ENCODE data around the gene NET1. TPM values are rescaled to one million over a fixed set of nuclear protein-coding genes. Genes with fewer than 3 reads are reported as not detected.
A peak's percentile ranks its signal among the peaks of the same experiment; 100 is the strongest.

NET1 gene
- total RNA-seq (10 to 100 TPM; 31.6 to 61.6 (median 33.2) TPM), polyA plus RNA-seq (10 to 100 TPM; 47.9 to 52.9 TPM), total RNA-seq (107 reads per million, percentile 85 among the genes with 10 or more reads in this experiment)

DNA sequence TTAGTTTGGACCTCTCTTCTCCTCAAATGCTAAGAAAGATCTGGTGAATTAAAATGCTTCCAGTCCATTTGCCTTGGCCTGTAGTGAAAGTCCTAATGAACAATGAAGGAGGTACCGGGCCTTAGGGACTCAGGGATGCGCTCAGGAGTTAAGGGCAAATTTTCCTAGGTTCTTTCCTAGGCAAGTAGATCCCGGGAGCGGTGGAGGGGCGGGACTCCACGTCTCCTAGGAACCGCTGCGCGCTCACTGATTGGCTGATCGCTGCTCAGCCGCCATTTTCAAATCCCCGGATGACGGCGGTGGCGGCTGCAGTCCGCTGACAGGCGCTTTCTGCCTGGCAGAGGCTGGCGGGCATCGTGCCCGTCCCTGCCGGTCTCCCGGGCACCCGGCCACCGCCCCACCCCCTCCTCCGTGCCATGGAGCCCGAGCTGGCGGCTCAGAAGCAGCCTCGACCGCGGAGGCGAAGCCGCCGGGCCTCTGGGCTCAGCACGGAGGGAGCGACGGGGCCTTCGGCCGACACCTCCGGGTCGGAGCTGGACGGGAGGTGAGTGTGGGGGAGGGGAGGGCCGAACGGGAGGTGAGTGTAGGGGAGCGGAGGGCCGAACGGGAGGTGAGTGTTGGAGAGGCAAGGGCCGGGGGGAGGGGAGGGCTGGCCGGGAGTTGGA, at the start of gene NET1:
NET1 (plus strand) TSS at position 281 of the 665 bp plus-strand sequence; CDS start at position 417, 136 bp downstream.
- Histone ChIP-seq H3K4me3 (ENCODE audit: low read length) (peak within 1 kb of the TSS; percentile 58), H3K36me3 (ENCODE audit: control insufficient read depth in 2 of 3, insufficient read depth in 3 of 3, low read length in 3 of 3) (no peaks in the 10 kb centered on the region), H3K9me3 (ENCODE audit: control insufficient read depth in 2 of 3, low read length in 3 of 3) (no peaks in the 10 kb centered on the region), H3K27ac (ENCODE audit: low read depth, low read length) (peak within 1 kb of the TSS; percentile 51), H3K4me1 (ENCODE audit: control insufficient read depth in 2 of 2, insufficient read depth in 2 of 2, low read length in 2 of 2) (no peaks in the 10 kb centered on the region), H3K27me3 (ENCODE audit: control insufficient read depth in 2 of 2, insufficient read depth in 2 of 2, low read length in 2 of 2) (no peaks in the 10 kb centered on the region)
- POLR2A ChIA-PET, result no interaction called here
- Mint-ChIP-seq H3K4me1 (peaks cover 0 to 5% (median 0%) of the 10 kb centered on the region in 7 donors), H3K9me3 (peaks cover 0 to 12% (median 0%) of the 10 kb centered on the region in 11 donors), H3K36me3 (peaks cover 0 to 13% (median 0%) of the 10 kb centered on the region in 5 donors), H3K4me3 (peak within 1 kb of the TSS in 8 of 10 donors; percentile 77 to 88 (median 85)), H3K27me3 (peaks cover 0 to 27% (median 18%) of the 10 kb centered on the region in 5 donors), H3K27ac (peak within 1 kb of the TSS in 4 of 9 donors; percentile 36 to 72 (median 50))
- DNase-seq, result peak; percentile 26 to 78 (median 61)
- intact Hi-C loops (cut with micrococcal nuclease), result no loop called here
- ATAC-seq, result peak; percentile 91
- CTCF ChIA-PET, result interaction anchor here (0.9 kb wide), 1 partner anchor 563 kb away, joined by 3 read pairs; no protein-coding TSS in a partner anchor

GRCh38 chr10:5362873-5363272, 49.5 kb upstream of the NET1 start:
- ATAC-seq (no peak), DNase-seq (no peak)
- H3K4me3 ChIP-seq (ENCODE audit: low read length), result no peak overlapping the region
- no peaks in the 10 kb centered on the region for H3K9me3 Mint-ChIP-seq
- no peaks in the 10 kb centered on the region for H3K9me3 ChIP-seq (ENCODE audit: control insufficient read depth in 2 of 3, low read length in 3 of 3)
- peaks cover 0 to 43% (median 15%) of the 10 kb centered on the region in 5 donors for H3K27me3 Mint-ChIP-seq
- H3K4me1 ChIP-seq (ENCODE audit: control insufficient read depth in 2 of 2, insufficient read depth in 2 of 2, low read length in 2 of 2), result no peaks in the 10 kb centered on the region
- no peak overlapping the region for H3K27ac ChIP-seq (ENCODE audit: low read depth, low read length)
- no peak overlapping the region for H3K27ac Mint-ChIP-seq
- H3K36me3 ChIP-seq (ENCODE audit: control insufficient read depth in 2 of 3, insufficient read depth in 3 of 3, low read length in 3 of 3), result no peaks in the 10 kb centered on the region
- intact Hi-C loops (cut with micrococcal nuclease), result no loop called here
- H3K4me1 Mint-ChIP-seq, result no peaks in the 10 kb centered on the region
- no peaks in the 10 kb centered on the region for H3K27me3 ChIP-seq (ENCODE audit: control insufficient read depth in 2 of 2, insufficient read depth in 2 of 2, low read length in 2 of 2)
- H3K4me3 Mint-ChIP-seq, result no peak overlapping the region
- ChIA-PET CTCF (interaction anchor here (0.6 kb wide), 1 partner anchor 133 kb away, joined by 3 read pairs; no protein-coding TSS in a partner anchor), POLR2A (interaction anchor here (0.6 kb wide), 1 partner anchor 83 kb away, joined by 4 read pairs; no protein-coding TSS in a partner anchor)
- H3K36me3 Mint-ChIP-seq, result no peaks in the 10 kb centered on the region

DNA sequence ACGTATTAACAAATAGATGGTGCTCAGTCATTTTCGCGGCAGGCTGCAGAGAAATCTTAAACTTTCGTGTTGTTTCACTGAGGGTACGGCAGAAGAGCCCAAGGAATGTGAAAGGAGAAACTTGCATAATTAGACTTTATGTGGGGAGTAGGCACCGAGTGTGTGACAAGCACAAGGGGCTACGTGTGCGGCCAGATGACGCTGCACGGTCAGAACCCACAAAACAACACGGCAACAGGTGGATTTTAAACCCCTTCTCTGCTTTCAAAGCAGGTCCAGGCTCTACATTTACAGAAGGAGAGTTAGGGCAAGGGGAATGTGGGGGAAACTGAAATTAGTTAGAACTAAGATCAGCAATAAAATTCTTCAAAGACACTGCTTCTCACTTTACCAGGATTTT, 48.0 kb upstream of the NET1 start:
- H3K9me3 Mint-ChIP-seq, result no peaks in the 10 kb centered on the region
- Histone ChIP-seq H3K36me3 (ENCODE audit: control insufficient read depth in 2 of 3, insufficient read depth in 3 of 3, low read length in 3 of 3) (no peaks in the 10 kb centered on the region), H3K9me3 (ENCODE audit: control insufficient read depth in 2 of 3, low read length in 3 of 3) (no peaks in the 10 kb centered on the region), H3K4me3 (ENCODE audit: low read length) (no peak overlapping the region), H3K27ac (ENCODE audit: low read depth, low read length) (no peak overlapping the region), H3K27me3 (ENCODE audit: control insufficient read depth in 2 of 2, insufficient read depth in 2 of 2, low read length in 2 of 2) (no peaks in the 10 kb centered on the region), H3K4me1 (ENCODE audit: control insufficient read depth in 2 of 2, insufficient read depth in 2 of 2, low read length in 2 of 2) (no peaks in the 10 kb centered on the region)
- ATAC-seq (no peak), DNase-seq (no peak)
- ChIA-PET POLR2A (no interaction called here), CTCF (no interaction called here)
- intact Hi-C loops (cut with micrococcal nuclease), result no loop called here
- peaks cover 0 to 43% (median 15%) of the 10 kb centered on the region in 5 donors for H3K27me3 Mint-ChIP-seq
- no peak overlapping the region for H3K4me3 Mint-ChIP-seq
- H3K36me3 Mint-ChIP-seq, result no peaks in the 10 kb centered on the region
- peak overlapping the region in 2 of 9 donors; percentile 40 to 74 for H3K27ac Mint-ChIP-seq
- peaks cover 0 to 4% (median 0%) of the 10 kb centered on the region in 7 donors for H3K4me1 Mint-ChIP-seq

DNA sequence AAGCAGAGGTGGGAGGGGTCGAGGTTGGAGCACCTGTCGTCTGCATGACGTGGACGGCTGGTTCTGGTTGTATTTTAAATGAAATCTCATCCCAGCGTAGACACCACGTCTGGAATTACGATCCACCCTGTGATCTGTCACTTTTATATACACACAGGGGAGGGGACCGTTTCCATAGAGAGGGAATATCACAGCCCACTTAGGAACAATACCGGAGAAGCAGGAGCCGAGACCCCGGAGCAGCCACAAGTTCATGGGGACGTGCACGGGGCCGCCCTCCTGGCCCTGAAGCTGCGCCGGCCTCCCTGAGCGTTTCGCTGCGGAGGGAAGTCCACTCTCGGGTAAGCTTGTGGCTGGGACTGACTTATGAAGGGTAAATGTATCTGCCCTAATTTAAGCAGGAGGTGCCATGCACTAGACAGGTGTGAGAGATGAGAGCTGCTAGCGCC, 47.4 kb upstream of the NET1 start, which contains the start of gene UCN3:
UCN3 (plus strand) TSS at position 77 of the 449 bp plus-strand sequence. CDS start 8,755 bp downstream, outside the sequence.
- ChIA-PET POLR2A (no interaction called here), CTCF (no interaction called here)
- Mint-ChIP-seq H3K27me3 (peaks cover 0 to 39% (median 15%) of the 10 kb centered on the region in 5 donors), H3K9me3 (peaks cover 0 to 4% (median 0%) of the 10 kb centered on the region in 11 donors), H3K4me1 (peaks cover 0 to 4% (median 0%) of the 10 kb centered on the region in 7 donors), H3K4me3 (peak within 1 kb of the TSS in 1 of 10 donors; percentile 40), H3K27ac (peak within 1 kb of the TSS in 2 of 9 donors; percentile 40 to 74), H3K36me3 (no peaks in the 10 kb centered on the region)
- Histone ChIP-seq H3K27me3 (ENCODE audit: control insufficient read depth in 2 of 2, insufficient read depth in 2 of 2, low read length in 2 of 2) (no peaks in the 10 kb centered on the region), H3K27ac (ENCODE audit: low read depth, low read length) (no peak within 1 kb of the TSS), H3K9me3 (ENCODE audit: control insufficient read depth in 2 of 3, low read length in 3 of 3) (no peaks in the 10 kb centered on the region), H3K4me1 (ENCODE audit: control insufficient read depth in 2 of 2, insufficient read depth in 2 of 2, low read length in 2 of 2) (no peaks in the 10 kb centered on the region), H3K36me3 (ENCODE audit: control insufficient read depth in 2 of 3, insufficient read depth in 3 of 3, low read length in 3 of 3) (no peaks in the 10 kb centered on the region), H3K4me3 (ENCODE audit: low read length) (no peak within 1 kb of the TSS)
- intact Hi-C loops (cut with micrococcal nuclease), result no loop called here
- DNase-seq (no peak), ATAC-seq (no peak)

DNA sequence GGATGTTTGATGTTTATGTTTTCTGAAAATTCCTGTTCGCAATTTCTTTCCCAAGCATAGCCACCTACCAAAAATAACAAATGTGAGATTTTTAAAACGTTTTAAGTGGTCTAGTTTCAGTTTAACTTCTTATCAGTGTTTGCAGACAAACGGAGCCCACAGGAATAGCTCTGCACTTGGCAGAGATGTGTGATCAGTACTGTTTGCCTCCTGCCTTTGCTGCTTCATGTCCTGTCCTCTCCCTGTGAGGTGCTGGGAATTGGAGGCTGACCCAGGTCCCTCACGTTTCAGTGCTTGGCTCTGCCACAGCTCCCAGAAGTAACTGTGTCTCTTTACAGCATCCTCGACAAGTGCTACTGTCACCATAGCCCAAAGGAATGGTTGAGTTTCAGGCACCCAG, 46.4 kb upstream of the NET1 start:
- POLR2A ChIA-PET, result no interaction called here

DNA sequence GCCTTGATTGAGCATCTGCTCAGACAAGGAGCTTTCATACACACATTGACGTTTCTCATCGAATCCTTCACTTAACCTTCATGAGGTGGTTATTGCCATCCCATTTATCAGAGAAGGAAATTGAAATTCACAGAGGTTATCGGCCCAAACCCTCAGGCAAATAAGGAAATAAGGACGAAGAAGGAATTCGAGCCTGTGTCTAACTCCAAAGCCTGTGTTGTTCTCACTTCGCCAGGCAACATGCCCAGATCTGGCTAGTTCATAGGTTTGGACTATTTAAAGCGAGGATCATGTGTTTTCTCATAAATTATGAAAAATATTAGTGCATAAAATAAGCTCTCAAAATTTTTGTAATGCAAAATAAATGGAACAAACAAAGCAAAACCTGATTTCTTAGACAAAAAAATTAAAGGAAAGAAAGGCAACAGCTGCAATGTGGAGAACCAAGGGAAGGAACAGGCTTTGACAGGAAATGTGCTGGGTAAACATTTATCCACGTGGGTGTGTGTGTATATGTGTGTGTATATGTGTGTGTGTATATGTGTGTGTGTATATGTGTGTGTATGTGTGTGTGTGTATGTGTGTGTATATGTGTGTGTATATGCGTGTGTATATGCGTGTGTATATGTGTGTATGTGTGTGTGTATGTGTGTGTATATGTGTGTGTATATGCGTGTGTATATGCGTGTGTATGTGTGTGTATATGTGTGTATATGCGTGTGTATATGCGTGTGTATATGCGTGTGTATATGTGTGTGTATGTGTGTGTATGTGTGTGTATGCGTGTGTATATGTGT, 42.8 kb upstream of the NET1 start:
- Mint-ChIP-seq H3K27me3 (peaks cover 0 to 15% (median 4%) of the 10 kb centered on the region in 5 donors), H3K36me3 (no peaks in the 10 kb centered on the region), H3K9me3 (peaks cover 0 to 15% (median 0%) of the 10 kb centered on the region in 11 donors), H3K4me3 (no peak overlapping the region), H3K4me1 (peaks cover 0 to 4% (median 0%) of the 10 kb centered on the region in 7 donors), H3K27ac (peak overlapping the region in 1 of 9 donors; percentile 67)
- H3K4me3 ChIP-seq (ENCODE audit: low read length), result no peak overlapping the region
- H3K27me3 ChIP-seq (ENCODE audit: control insufficient read depth in 2 of 2, insufficient read depth in 2 of 2, low read length in 2 of 2), result no peaks in the 10 kb centered on the region
- DNase-seq (no peak), ATAC-seq (no peak)
- intact Hi-C loops (cut with micrococcal nuclease), result no loop called here
- CTCF ChIA-PET, result interaction anchor here (0.7 kb wide), 1 partner anchor 559 kb away, joined by 3 read pairs; no protein-coding TSS in a partner anchor
- H3K4me1 ChIP-seq (ENCODE audit: control insufficient read depth in 2 of 2, insufficient read depth in 2 of 2, low read length in 2 of 2), result no peaks in the 10 kb centered on the region
- POLR2A ChIA-PET, result interaction anchor here (0.6 kb wide), 1 partner anchor 74 kb away, joined by 3 read pairs; no protein-coding TSS in a partner anchor
- peaks cover 0 to 7% (median 0%) of the 10 kb centered on the region in 3 experiments for H3K9me3 ChIP-seq (ENCODE audit: control insufficient read depth in 2 of 3, low read length in 3 of 3)
- H3K27ac ChIP-seq (ENCODE audit: low read depth, low read length), result no peak overlapping the region
- no peaks in the 10 kb centered on the region for H3K36me3 ChIP-seq (ENCODE audit: control insufficient read depth in 2 of 3, insufficient read depth in 3 of 3, low read length in 3 of 3)

More for the DNA sequence above, 46.4 kb upstream of the NET1 start:
- CTCF ChIA-PET, result no interaction called here
- Histone ChIP-seq H3K27me3 (ENCODE audit: control insufficient read depth in 2 of 2, insufficient read depth in 2 of 2, low read length in 2 of 2) (no peaks in the 10 kb centered on the region), H3K9me3 (ENCODE audit: control insufficient read depth in 2 of 3, low read length in 3 of 3) (peaks cover 0 to 6% (median 0%) of the 10 kb centered on the region in 3 experiments), H3K4me1 (ENCODE audit: control insufficient read depth in 2 of 2, insufficient read depth in 2 of 2, low read length in 2 of 2) (no peaks in the 10 kb centered on the region), H3K27ac (ENCODE audit: low read depth, low read length) (no peak overlapping the region), H3K36me3 (ENCODE audit: control insufficient read depth in 2 of 3, insufficient read depth in 3 of 3, low read length in 3 of 3) (no peaks in the 10 kb centered on the region), H3K4me3 (ENCODE audit: low read length) (no peak overlapping the region)
- DNase-seq (no peak), ATAC-seq (no peak)
- Mint-ChIP-seq H3K4me3 (no peak overlapping the region), H3K36me3 (no peaks in the 10 kb centered on the region), H3K9me3 (peaks cover 0 to 12% (median 0%) of the 10 kb centered on the region in 11 donors), H3K4me1 (peaks cover 0 to 4% (median 0%) of the 10 kb centered on the region in 7 donors), H3K27me3 (peaks cover 0 to 30% (median 9%) of the 10 kb centered on the region in 5 donors), H3K27ac (no peak overlapping the region)
- intact Hi-C loops (cut with micrococcal nuclease), result no loop called here
